ENCODE results near the gene VAPA. TPM values are rescaled to one million over a fixed set of nuclear protein-coding genes. Genes with fewer than 3 reads are reported as not detected.

The VAPA gene
- total and polyA plus RNA-seq, 10 of the 15 experiments (the other 5 are each of a cell fraction or from before 2014, with no cell fraction given) = 70.9 to 252 (median 166) TPM

DNA sequence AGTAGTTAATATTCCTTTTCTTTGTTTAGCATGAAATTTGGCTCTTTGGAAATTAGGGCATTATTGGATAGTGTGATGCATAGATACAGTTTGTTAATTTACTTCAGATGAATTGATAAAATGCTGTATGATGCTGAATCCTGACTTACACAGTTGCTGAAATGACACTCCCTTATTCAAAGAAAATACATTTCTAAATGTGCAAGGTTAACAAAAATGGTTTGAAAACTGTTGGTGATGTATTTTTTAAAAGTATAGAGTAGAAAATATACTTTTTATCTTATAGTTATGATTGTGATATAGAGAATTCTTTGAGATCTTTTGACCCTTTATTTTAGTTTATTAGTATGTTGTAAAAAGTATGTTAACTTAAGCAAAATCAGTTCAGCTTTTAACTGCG lies 27.8 kb downstream of the VAPA start:
- ATAC-seq (no peak), DNase-seq (ENCODE audit: low read depth, low spot score) (no peak), FAIRE-seq (no peak)
- RAD21 ChIA-PET (ENCODE audit: unreplicated experiment) = no interaction called here
- H3K4me3 ChIP-seq = no peak overlapping the region
- in situ Hi-C loops (cut with MboI) = no loop called here
- H2AFZ ChIP-seq (ENCODE audit: control insufficient read depth, low read depth, low read length) = no peak overlapping the region
- no peaks in the 10 kb centered on the region for H3K79me2 ChIP-seq (ENCODE audit: control insufficient read depth, insufficient read depth, low read length)
- POLR2A ChIA-PET = interaction anchor here (1.2 kb wide), 1 partner anchor 9 kb away, joined by 3 read pairs; no protein-coding TSS in a partner anchor
- H3K36me3 ChIP-seq (ENCODE audit: control insufficient read depth in 2 of 2, insufficient read depth in 2 of 2, low read length in 1 of 2) = peaks cover 2 to 22% of the 10 kb centered on the region in 2 experiments; a peak in 3 of 4 replicates
- 100% methylated on average over 1 of the region's 1 CpG for WGBS (ENCODE audit: insufficient coverage, insufficient replicate concordance, low lambda C conversion rate, missing lambda C conversion rate)
- no peak overlapping the region for H3K9ac ChIP-seq (ENCODE audit: control insufficient read depth, insufficient read depth, low read length)
- no peaks in the 10 kb centered on the region for H3K27me3 ChIP-seq (replicated peaks in 1 of 2; ENCODE audit: control insufficient read depth in 2 of 2, insufficient read depth in 2 of 2, low read length in 1 of 2)
- H3K4me1 ChIP-seq (ENCODE audit: control insufficient read depth, insufficient read depth, low read length) = no peaks in the 10 kb centered on the region
- CTCF ChIA-PET = no interaction called here
- no peaks in the 10 kb centered on the region for H4K20me1 ChIP-seq (ENCODE audit: control insufficient read depth, insufficient read depth)
- no TSS peak for BruUV-seq (replicated peaks)
- H3K4me2 ChIP-seq (ENCODE audit: control insufficient read depth, insufficient read depth) = no peak overlapping the region
- SMC1A ChIA-PET (ENCODE audit: uncharacterized antibody, unreplicated experiment) = no interaction called here
- no peak overlapping the region for H3K27ac ChIP-seq (ENCODE audit: control insufficient read depth, insufficient read depth)
- intact Hi-C loops (cut with micrococcal nuclease; ENCODE audit: unreplicated experiment) = loop anchor here (10.0 kb wide), 1 partner anchor 67 kb away; no protein-coding TSS in a partner anchor
- no peaks in the 10 kb centered on the region for H3K9me3 ChIP-seq (replicated peaks; ENCODE audit: control insufficient read depth, insufficient read depth, low read length)
- TF ChIP-seq CEBPB (IDR thresholded peaks at IDR 0.05; ENCODE audit: borderline replicate concordance in 1 of 2, low read depth in 2 of 2, low read length in 2 of 2) (no peak), TCF12 (IDR thresholded peaks at IDR 0.05; ENCODE audit: low read depth, low read length) (no peak), CTCF (IDR thresholded peaks at IDR 0.05 in 2 of 3, conservative IDR thresholded peaks at IDR 0.05 in 1 of 3; ENCODE audit: control insufficient read depth in 2 of 3, extremely low read depth in 1 of 3, insufficient read depth in 1 of 3, low read depth in 3 of 3, low read length in 3 of 3) (no peak), RBBP5 (conservative IDR thresholded peaks at IDR 0.05) (no peak), GABPA (IDR thresholded peaks at IDR 0.05; ENCODE audit: low read depth) (no peak), YY1 (IDR thresholded peaks at IDR 0.05; ENCODE audit: low read depth, low read length) (no peak), FOXM1 (IDR thresholded peaks at IDR 0.05; ENCODE audit: low read depth, low read length) (no peak), BHLHE40 (IDR thresholded peaks at IDR 0.05; ENCODE audit: borderline replicate concordance in 1 of 2, low read depth in 2 of 2, low read length in 1 of 2) (no peak), CBX3 (IDR thresholded peaks at IDR 0.05; ENCODE audit: borderline replicate concordance, low read depth) (no peak), RELB (IDR thresholded peaks at IDR 0.05; ENCODE audit: low read depth) (no peak), ZNF207 (IDR thresholded peaks at IDR 0.05; ENCODE audit: borderline replicate concordance) (no peak), ZSCAN29 (IDR thresholded peaks at IDR 0.05) (no peak), EZH2 (IDR thresholded peaks at IDR 0.05; ENCODE audit: borderline replicate concordance, control insufficient read depth, low read depth, low read length) (no peak), E2F4 (IDR thresholded peaks at IDR 0.05; ENCODE audit: low read depth, low read length) (no peak), NFYB (IDR thresholded peaks at IDR 0.05; ENCODE audit: insufficient read depth, low read depth, low read length) (no peak), POLR2A (IDR thresholded peaks at IDR 0.05; ENCODE audit: low read depth, low read length) (no peak)
- TF ChIP-seq, protein P1, sequence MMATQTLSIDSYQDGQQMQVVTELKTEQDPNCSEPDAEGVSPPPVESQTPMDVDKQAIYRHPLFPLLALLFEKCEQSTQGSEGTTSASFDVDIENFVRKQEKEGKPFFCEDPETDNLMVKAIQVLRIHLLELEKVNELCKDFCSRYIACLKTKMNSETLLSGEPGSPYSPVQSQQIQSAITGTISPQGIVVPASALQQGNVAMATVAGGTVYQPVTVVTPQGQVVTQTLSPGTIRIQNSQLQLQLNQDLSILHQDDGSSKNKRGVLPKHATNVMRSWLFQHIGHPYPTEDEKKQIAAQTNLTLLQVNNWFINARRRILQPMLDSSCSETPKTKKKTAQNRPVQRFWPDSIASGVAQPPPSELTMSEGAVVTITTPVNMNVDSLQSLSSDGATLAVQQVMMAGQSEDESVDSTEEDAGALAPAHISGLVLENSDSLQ (IDR thresholded peaks at IDR 0.05) = no peak

Data from GM12878 (cell line).